K562 (cell line): ENCODE measurements around the gene PAN3. TPM values are rescaled to one million over a fixed set of nuclear protein-coding genes. Genes with fewer than 3 reads are reported as not detected.

Experiments
- CREB1 ChIP-seq, 2 experiments: sonication (generic) in 1 of 2; formaldehyde crosslinking in 1 of 2; IDR thresholded peaks; 2 replicates each; pipeline versions ENCODE4 v1.6.1 to v1.8.0; 2012 to 2022; ENCODE audit warnings: inconsistent platforms in 1 of 2, mild to moderate bottlenecking in 1 of 2, missing genetic modification reagents in 1 of 2, moderate library complexity in 1 of 2
- CTCFL ChIP-seq: IDR thresholded peaks from 2 replicates; pipeline ENCODE4 v1.6.1; 2011; ENCODE audit warnings: borderline replicate concordance, low read depth, mild to moderate bottlenecking, moderate library complexity, low read length; ENCODE audit not compliant: insufficient read depth, poor library complexity, severe bottlenecking
- HDAC1 ChIP-seq, 2 experiments: fragments of 450-650 bp; IDR thresholded peaks; 2 replicates each; pipeline ENCODE4 v1.6.1; 2016 to 2017; ENCODE audit warnings: inconsistent platforms in 1 of 2, mild to moderate bottlenecking in 1 of 2, moderate library complexity in 1 of 2
- MTA1 ChIP-seq: fragments of 450-650 bp; IDR thresholded peaks from 2 replicates; pipeline ENCODE4 v1.6.1; 2017; ENCODE audit warnings: borderline replicate concordance
- NFXL1 ChIP-seq: fragments of 450-650 bp; formaldehyde crosslinking; IDR thresholded peaks from 2 replicates; pipeline ENCODE4 v1.4.0; 2021; ENCODE audit warnings: mild to moderate bottlenecking
- PTBP1 ChIP-seq: fragments of 200-400 bp; formaldehyde crosslinking; IDR thresholded peaks from 2 replicates; pipeline ENCODE4 v1.6.1; 2017; ENCODE audit warnings: low read depth, low read length
- TAF1 ChIP-seq: IDR thresholded peaks from 2 replicates; pipeline ENCODE4 v1.6.1; 2011; ENCODE audit warnings: mild to moderate bottlenecking, low read length, moderate library complexity; ENCODE audit not compliant: insufficient read depth, control insufficient read depth, severe bottlenecking; ENCODE audit errors: extremely low read depth
- ZBTB40 ChIP-seq, 2 experiments: fragments of 450-650 bp in 1 of 2; sonication (generic) in 1 of 2; formaldehyde crosslinking in 1 of 2; IDR thresholded peaks; 2 replicates each; pipeline versions ENCODE4 v1.7.1 to v1.9.0; 2016 to 2022; ENCODE audit warnings: inconsistent platforms in 1 of 2, mild to moderate bottlenecking in 1 of 2, missing genetic modification reagents in 1 of 2
- ZFX ChIP-seq: sonication (generic); formaldehyde crosslinking; IDR thresholded peaks from 2 replicates; pipeline ENCODE4 v1.8.0; 2022; ENCODE audit warnings: mild to moderate bottlenecking, missing genetic modification reagents, moderate library complexity
- ZNF511 ChIP-seq: sonication (generic); formaldehyde crosslinking; IDR thresholded peaks from 2 replicates; pipeline ENCODE4 v1.8.0; 2022; ENCODE audit warnings: mild to moderate bottlenecking, missing genetic modification reagents
- ZNF830 ChIP-seq: fragments of 250-450 bp; sonication (Bioruptor Pico); IDR thresholded peaks from 2 replicates; pipeline ENCODE4 v1.5.0; 2021; ENCODE audit warnings: mild to moderate bottlenecking
- polyA plus RNA-seq, 8 experiments: library from polyadenylated mRNA; depleted of rRNA in 4 of 8; stranded (reverse) in 5 of 8; unstranded in 3 of 8; fragments of >200 nt; fragmentation: Nextera tagmentation in 2 of 8; fragmentation: Illumina TruSeq in 1 of 8; extraction: Ambion mirVana in 2 of 8; extraction: Trizol in 1 of 8; gene quantifications; 2 replicates each; pipeline versions ENCODE4 v1.2.1 to v1.2.3, GENCODE V29; 2011 to 2014; ENCODE audit warnings: inconsistent platforms in 1 of 8, missing spikeins in 1 of 8
- total RNA-seq, 7 experiments: library from RNA; depleted of rRNA in 6 of 7; stranded (reverse); fragments of >200 nt in 6 of 7; fragmentation: Illumina TruSeq in 2 of 7; extraction: Trizol in 2 of 7; gene quantifications; 2 replicates each; pipeline versions ENCODE4 v1.2.1 to v1.2.3, GENCODE V29; 2011 to 2021; ENCODE audit warnings: low replicate concordance in 1 of 7
- TF ChIP-seq, protein P1 (sequence below): fragments of 200-800 bp; sonication (Bioruptor generic); IDR thresholded peaks from 2 replicates; pipeline ENCODE4 v1.6.1; 2017; ENCODE audit warnings: missing genetic modification characterization, missing compliant biosample characterization

Gene PAN3
- total and polyA plus RNA-seq, 9 of the 15 experiments (the other 6 are each of a cell fraction or from before 2014, with no cell fraction given): 7.2 to 19.9 (median 11.6) TPM

DNA sequence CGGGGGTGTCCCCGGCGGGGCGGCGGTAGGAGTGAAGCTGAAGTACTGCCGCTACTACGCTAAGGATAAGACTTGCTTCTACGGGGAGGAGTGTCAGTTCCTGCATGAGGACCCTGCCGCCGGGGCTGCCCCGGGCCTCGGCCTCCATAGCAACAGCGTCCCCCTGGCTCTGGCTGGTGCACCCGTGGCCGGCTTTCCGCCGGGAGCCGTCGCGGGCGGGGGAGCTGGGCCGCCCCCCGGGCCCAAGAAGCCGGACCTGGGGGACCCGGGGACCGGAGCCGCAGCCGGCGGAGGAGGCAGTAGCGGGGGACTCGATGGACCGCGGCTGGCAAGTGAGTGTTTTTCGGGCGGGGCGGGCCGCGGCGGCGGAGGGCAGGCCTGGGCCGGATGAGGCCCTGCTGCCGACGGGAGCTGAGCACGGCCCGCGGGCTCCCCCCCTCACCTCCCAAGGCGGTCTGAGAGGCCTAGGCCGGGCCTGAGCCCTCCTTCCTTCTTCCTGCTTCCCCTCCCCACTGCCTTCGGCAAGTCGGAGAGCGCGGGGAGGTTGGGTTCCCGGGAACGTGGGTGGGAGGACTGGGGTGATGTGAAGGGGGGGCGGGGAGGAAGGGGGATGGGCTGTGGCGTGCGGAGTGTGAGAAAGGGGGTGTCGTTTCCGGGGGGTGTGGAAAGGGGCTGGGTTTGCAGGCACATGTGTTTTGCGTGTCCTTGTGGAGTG lies 568 bp downstream of the PAN3 start (continued):
- TF ChIP-seq CTCFL (no peak), HDAC1 (IDR thresholded peaks at IDR 0.05) (peak; percentile 24 to 97; a peak in 1 of 4 replicates), PTBP1 (no peak), MTA1 (peak; percentile 56; the same call in 1 of the 2 replicates), NFXL1 (no peak), TAF1 (peak; percentile 81), ZFX (CRISPR knock-in tag) (peak; percentile 89), CREB1 (IDR thresholded peaks at IDR 0.05) (no peak), CREB1 (CRISPR knock-in tag; IDR thresholded peaks at IDR 0.05) (no peak), ZNF511 (CRISPR knock-in tag) (peak; percentile 53; the same call in 1 of the 2 replicates), ZBTB40 (IDR thresholded peaks at IDR 0.05) (no peak), ZBTB40 (CRISPR knock-in tag; IDR thresholded peaks at IDR 0.05) (no peak), ZNF830 (0 out of 2 replicates have a peak, but pooled peaks have one; percentile 28)
- TF ChIP-seq, protein P1, sequence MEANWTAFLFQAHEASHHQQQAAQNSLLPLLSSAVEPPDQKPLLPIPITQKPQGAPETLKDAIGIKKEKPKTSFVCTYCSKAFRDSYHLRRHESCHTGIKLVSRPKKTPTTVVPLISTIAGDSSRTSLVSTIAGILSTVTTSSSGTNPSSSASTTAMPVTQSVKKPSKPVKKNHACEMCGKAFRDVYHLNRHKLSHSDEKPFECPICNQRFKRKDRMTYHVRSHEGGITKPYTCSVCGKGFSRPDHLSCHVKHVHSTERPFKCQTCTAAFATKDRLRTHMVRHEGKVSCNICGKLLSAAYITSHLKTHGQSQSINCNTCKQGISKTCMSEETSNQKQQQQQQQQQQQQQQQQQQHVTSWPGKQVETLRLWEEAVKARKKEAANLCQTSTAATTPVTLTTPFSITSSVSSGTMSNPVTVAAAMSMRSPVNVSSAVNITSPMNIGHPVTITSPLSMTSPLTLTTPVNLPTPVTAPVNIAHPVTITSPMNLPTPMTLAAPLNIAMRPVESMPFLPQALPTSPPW: peak; percentile 97
